H9 (cell line): ENCODE results near the gene FRMD4B. TPM values are rescaled to one million over a fixed set of nuclear protein-coding genes. Genes with fewer than 3 reads are reported as not detected.

Experiments used
- DNase-seq: peaks from one replicate; pipeline ENCODE4 v3.0.0-alpha.2; 2017
- H2AFZ ChIP-seq: one replicate; pipeline ENCODE4 v1.6.1; 2013; ENCODE audit warnings: mild to moderate bottlenecking, low read length, control low read depth, moderate library complexity
- H2AK5ac ChIP-seq: 2 replicates; pipeline ENCODE4 v1.6.1; 2013; ENCODE audit warnings: low read length, control low read depth, mixed read lengths; ENCODE audit not compliant: insufficient read length
- H2BK120ac ChIP-seq: one replicate; pipeline ENCODE4 v1.6.1; 2013; ENCODE audit warnings: low read depth, mild to moderate bottlenecking, low read length, control low read depth, inconsistent platforms; ENCODE audit not compliant: poor library complexity, severe bottlenecking
- H2BK12ac ChIP-seq: 2 replicates; pipeline ENCODE4 v1.6.1; 2013; ENCODE audit warnings: low read length, control low read depth, mixed read lengths, low read depth; ENCODE audit not compliant: insufficient read length
- H2BK15ac ChIP-seq: 2 replicates; pipeline ENCODE4 v1.6.1; 2013; ENCODE audit warnings: low read depth, low read length, control low read depth
- H2BK20ac ChIP-seq: one replicate; pipeline ENCODE4 v1.6.1; 2013; ENCODE audit warnings: low read depth, mild to moderate bottlenecking, low read length, control low read depth, inconsistent platforms; ENCODE audit not compliant: poor library complexity, severe bottlenecking
- H2BK5ac ChIP-seq: 2 replicates; pipeline ENCODE4 v1.6.1; 2013; ENCODE audit warnings: low read length, control low read depth, mixed read lengths; ENCODE audit not compliant: insufficient read length
- H3K14ac ChIP-seq: 2 replicates; pipeline ENCODE4 v1.6.1; 2013; ENCODE audit warnings: low read length, control low read depth; ENCODE audit not compliant: insufficient read depth
- H3K18ac ChIP-seq: 2 replicates; pipeline ENCODE4 v1.6.1; 2013; ENCODE audit warnings: low read depth, mild to moderate bottlenecking, mixed read lengths, low read length, control low read depth; ENCODE audit not compliant: insufficient read length
- H3K23ac ChIP-seq: 2 replicates; pipeline ENCODE4 v1.6.1; 2013; ENCODE audit warnings: low read length, control low read depth, mixed read lengths, low read depth; ENCODE audit not compliant: insufficient read length
- H3K23me2 ChIP-seq: 2 replicates; pipeline ENCODE4 v1.6.1; 2013; ENCODE audit warnings: low read depth, mild to moderate bottlenecking, mixed read lengths, low read length, control low read depth; ENCODE audit not compliant: insufficient read length, poor library complexity, severe bottlenecking
- H3K27ac ChIP-seq: 2 replicates; pipeline ENCODE4 v1.5.1; 2013; ENCODE audit warnings: low read length, control low read depth, mixed read lengths, low read depth; ENCODE audit not compliant: insufficient read length
- H3K27me3 ChIP-seq: 2 replicates; pipeline ENCODE4 v1.6.1; 2013; ENCODE audit warnings: low read length, control low read depth, inconsistent platforms; ENCODE audit not compliant: insufficient read depth
- H3K4ac ChIP-seq: 2 replicates; pipeline ENCODE4 v1.6.1; 2013; ENCODE audit warnings: low read depth, mild to moderate bottlenecking, control low read depth, inconsistent platforms, low read length, moderate library complexity
- H3K4me1 ChIP-seq: 2 replicates; pipeline ENCODE4 v1.6.1; 2013; ENCODE audit warnings: low read length, control low read depth, inconsistent platforms; ENCODE audit not compliant: insufficient read depth
- H3K4me2 ChIP-seq: 2 replicates; pipeline ENCODE4 v1.6.1; 2013; ENCODE audit warnings: low read length, control low read depth, mixed read lengths; ENCODE audit not compliant: insufficient read length, insufficient read depth
- H3K56ac ChIP-seq: 2 replicates; pipeline ENCODE4 v1.6.1; 2013; ENCODE audit warnings: low read depth, mild to moderate bottlenecking, mixed read lengths, low read length, control low read depth; ENCODE audit not compliant: insufficient read length
- H3K79me1 ChIP-seq: 2 replicates; pipeline ENCODE4 v1.6.1; 2013; ENCODE audit warnings: low read depth, mild to moderate bottlenecking, moderate library complexity, low read length, control low read depth, inconsistent platforms; ENCODE audit not compliant: insufficient read depth, poor library complexity, severe bottlenecking
- H3K79me2 ChIP-seq: 2 replicates; pipeline ENCODE4 v1.6.1; 2013; ENCODE audit warnings: low read length, control low read depth, inconsistent platforms; ENCODE audit not compliant: insufficient read depth
- H3K9ac ChIP-seq: 2 replicates; pipeline ENCODE4 v1.6.1; 2013; ENCODE audit warnings: low read length, control low read depth, mixed read lengths; ENCODE audit not compliant: insufficient read length; ENCODE audit errors: extremely low read depth
- H3K9me3 ChIP-seq: one replicate; pipeline ENCODE4 v1.6.1; 2013; ENCODE audit warnings: low read depth, low read length, inconsistent platforms; ENCODE audit not compliant: control insufficient read depth
- H3T11ph ChIP-seq: one replicate; pipeline ENCODE4 v1.6.1; 2013; ENCODE audit warnings: mild to moderate bottlenecking, low read length, control low read depth, inconsistent platforms
- H4K20me1 ChIP-seq: one replicate; pipeline ENCODE4 v1.6.1; 2013; ENCODE audit not compliant: control insufficient read depth, insufficient read length, insufficient read depth
- H4K5ac ChIP-seq: 2 replicates; pipeline ENCODE4 v1.6.1; 2013; ENCODE audit warnings: low read depth, mild to moderate bottlenecking, mixed read lengths, low read length, control low read depth; ENCODE audit not compliant: insufficient read length
- H4K8ac ChIP-seq: replicated peaks from 2 replicates; pipeline ENCODE4 v1.6.1; 2013; ENCODE audit warnings: low read length, control low read depth, mixed read lengths, low read depth; ENCODE audit not compliant: insufficient read length
- H4K91ac ChIP-seq: 2 replicates; pipeline ENCODE4 v1.6.1; 2013; ENCODE audit warnings: low read depth, mild to moderate bottlenecking, moderate library complexity, mixed read lengths, low read length, control low read depth; ENCODE audit not compliant: insufficient read length
- H3K27ac Mint-ChIP-seq, 3 experiments: 2 replicates in 2 of 3; 3 replicates in 1 of 3; pipeline ENCODE4 v1.8.0; 2020 to 2021; ENCODE audit warnings: mixed read lengths in 3 of 3, mild to moderate bottlenecking in 1 of 3, moderate library complexity in 1 of 3
- H3K27me3 Mint-ChIP-seq: 2 replicates; pipeline ENCODE4 v1.8.0; 2021; ENCODE audit warnings: low read depth, mild to moderate bottlenecking, moderate library complexity, mixed read lengths
- H3K36me3 Mint-ChIP-seq, 3 experiments: 2 replicates in 2 of 3; 3 replicates in 1 of 3; pipeline ENCODE4 v1.8.0; 2020 to 2021; ENCODE audit warnings: low read depth in 3 of 3, mixed read lengths in 3 of 3; ENCODE audit not compliant: insufficient read depth in 1 of 3
- H3K4me1 Mint-ChIP-seq, 2 experiments: 2 replicates each; pipeline ENCODE4 v1.8.0; 2020; ENCODE audit warnings: mixed read lengths in 2 of 2
- H3K4me3 Mint-ChIP-seq, 2 experiments: 2 replicates in 1 of 2; 3 replicates in 1 of 2; pipeline ENCODE4 v1.8.0; 2020 to 2021; ENCODE audit warnings: mild to moderate bottlenecking in 2 of 2, mixed read lengths in 2 of 2, moderate library complexity in 1 of 2
- H3K9me3 Mint-ChIP-seq, 2 experiments: 2 replicates in 1 of 2; 3 replicates in 1 of 2; pipeline ENCODE4 v1.8.0; 2020; ENCODE audit warnings: mild to moderate bottlenecking in 2 of 2, mixed read lengths in 2 of 2, moderate library complexity in 1 of 2
- total RNA-seq: library from RNA; stranded (reverse); gene quantifications from 2 replicates; pipeline ENCODE4 v1.2.1, GENCODE V29; 2021
- TF ChIP-seq, protein P1 (sequence below): fragments of 200-600 bp; sonication (generic); conservative IDR thresholded peaks from 3 replicates; pipeline ENCODE4 v1.8.0; 2021; ENCODE audit warnings: antibody characterized with exemption, mild to moderate bottlenecking

FRMD4B gene
- total RNA-seq, 1 experiment from 2014 or later = 3.4 TPM

DNA sequence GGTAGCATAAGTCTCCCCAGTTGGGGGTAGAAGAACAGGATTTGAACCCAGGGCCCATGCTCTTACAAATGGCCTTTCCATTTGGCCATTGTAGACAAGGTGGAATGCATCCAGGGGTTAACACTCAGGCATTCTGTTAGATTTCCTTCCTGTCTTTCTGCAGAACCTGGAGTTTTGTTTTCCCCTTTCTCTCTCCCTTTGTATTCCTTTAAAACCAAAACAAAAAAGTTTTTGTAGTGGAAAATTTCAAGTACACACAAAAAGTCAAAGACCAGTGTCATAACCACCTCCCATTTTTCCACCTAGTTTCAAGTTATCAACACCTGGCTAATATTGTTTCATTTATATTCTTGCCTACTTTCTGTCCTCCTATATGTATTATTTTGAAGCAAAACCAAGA lies 26.0 kb downstream of the FRMD4B start:
- Histone ChIP-seq H3K4me2 (no peak overlapping the region), H4K5ac (no peak overlapping the region), H3K23me2 (no peaks in the 10 kb centered on the region), H2BK15ac (no peak overlapping the region), H3K27ac (no peak overlapping the region), H3K14ac (no peak overlapping the region), H3T11ph (no peak overlapping the region), H4K20me1 (no peaks in the 10 kb centered on the region), H3K9me3 (no peaks in the 10 kb centered on the region), H2BK120ac (no peak overlapping the region), H2AK5ac (no peak overlapping the region), H3K56ac (no peak overlapping the region), H3K79me2 (no peaks in the 10 kb centered on the region), H3K27me3 (no peaks in the 10 kb centered on the region), H4K8ac (no peak overlapping the region), H2BK12ac (no peak overlapping the region), H2BK20ac (no peak overlapping the region), H3K9ac (no peak overlapping the region), H3K23ac (no peak overlapping the region), H3K4me1 (no peaks in the 10 kb centered on the region), H3K79me1 (no peaks in the 10 kb centered on the region), H3K18ac (no peak overlapping the region), H3K4ac (no peak overlapping the region), H4K91ac (no peak overlapping the region), H2AFZ (no peak overlapping the region), H2BK5ac (no peak overlapping the region)
- Mint-ChIP-seq H3K27ac (no peak overlapping the region), H3K27me3 (no peaks in the 10 kb centered on the region), H3K4me3 (no peak overlapping the region), H3K9me3 (peaks cover 0 to 9% of the 10 kb centered on the region in 2 experiments; a peak in 2 of 5 replicates), H3K36me3 (0 out of 7 replicates have a peak, but pooled peaks cover 0 to 10% (median 0%) of the 10 kb centered on the region in 3 experiments), H3K4me1 (peaks cover 5 to 9% of the 10 kb centered on the region in 2 experiments; a peak in 2 of 4 replicates)
- TF ChIP-seq, protein P1, sequence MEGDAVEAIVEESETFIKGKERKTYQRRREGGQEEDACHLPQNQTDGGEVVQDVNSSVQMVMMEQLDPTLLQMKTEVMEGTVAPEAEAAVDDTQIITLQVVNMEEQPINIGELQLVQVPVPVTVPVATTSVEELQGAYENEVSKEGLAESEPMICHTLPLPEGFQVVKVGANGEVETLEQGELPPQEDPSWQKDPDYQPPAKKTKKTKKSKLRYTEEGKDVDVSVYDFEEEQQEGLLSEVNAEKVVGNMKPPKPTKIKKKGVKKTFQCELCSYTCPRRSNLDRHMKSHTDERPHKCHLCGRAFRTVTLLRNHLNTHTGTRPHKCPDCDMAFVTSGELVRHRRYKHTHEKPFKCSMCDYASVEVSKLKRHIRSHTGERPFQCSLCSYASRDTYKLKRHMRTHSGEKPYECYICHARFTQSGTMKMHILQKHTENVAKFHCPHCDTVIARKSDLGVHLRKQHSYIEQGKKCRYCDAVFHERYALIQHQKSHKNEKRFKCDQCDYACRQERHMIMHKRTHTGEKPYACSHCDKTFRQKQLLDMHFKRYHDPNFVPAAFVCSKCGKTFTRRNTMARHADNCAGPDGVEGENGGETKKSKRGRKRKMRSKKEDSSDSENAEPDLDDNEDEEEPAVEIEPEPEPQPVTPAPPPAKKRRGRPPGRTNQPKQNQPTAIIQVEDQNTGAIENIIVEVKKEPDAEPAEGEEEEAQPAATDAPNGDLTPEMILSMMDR = no peak
- no peak for DNase-seq
